ENCODE measurements around the gene PDE4C.

The PDE4C gene

DNA sequence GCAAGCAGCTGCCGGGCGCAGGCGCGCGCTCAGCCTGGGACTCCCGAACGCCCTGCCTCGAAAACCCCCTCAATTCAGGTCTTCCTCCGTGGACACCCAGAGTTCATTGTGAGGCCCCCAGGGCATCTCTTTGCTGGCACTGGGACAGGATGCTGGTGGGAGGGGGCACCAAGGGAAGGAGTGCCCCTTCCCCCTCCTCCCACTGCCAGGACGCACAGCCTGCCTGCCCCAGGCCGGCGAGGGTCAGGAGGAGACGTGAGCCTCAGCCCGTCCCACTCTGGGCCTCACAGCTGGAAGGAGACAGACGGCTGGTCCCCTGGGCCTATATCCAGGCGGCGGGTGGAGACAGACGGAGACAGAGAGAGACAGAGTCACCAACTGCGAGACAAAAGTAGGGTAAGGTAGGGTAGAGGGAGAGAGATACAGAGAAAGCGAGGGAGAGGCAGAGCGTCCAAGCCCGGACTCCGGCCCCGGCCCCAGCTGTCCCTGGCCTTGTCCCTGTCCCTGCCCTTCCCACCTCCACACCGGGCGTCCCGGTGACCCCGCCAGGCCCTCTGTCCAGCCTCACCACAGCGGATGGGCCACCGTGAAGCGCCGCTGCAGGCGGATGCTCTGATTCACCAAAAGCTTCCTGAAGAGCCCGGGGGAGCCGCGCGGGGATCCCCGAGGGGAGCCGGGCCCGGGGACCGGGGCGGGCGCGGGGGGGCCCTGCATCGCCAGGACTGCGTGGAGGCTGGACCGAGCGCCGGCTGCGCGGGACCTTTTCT lies at the start of gene PDE4C:
PDE4C (minus strand) TSS at position 737 of the 767 bp plus-strand sequence; CDS start at position 714, 23 bp downstream.
- no peak for DNase-seq

DNA sequence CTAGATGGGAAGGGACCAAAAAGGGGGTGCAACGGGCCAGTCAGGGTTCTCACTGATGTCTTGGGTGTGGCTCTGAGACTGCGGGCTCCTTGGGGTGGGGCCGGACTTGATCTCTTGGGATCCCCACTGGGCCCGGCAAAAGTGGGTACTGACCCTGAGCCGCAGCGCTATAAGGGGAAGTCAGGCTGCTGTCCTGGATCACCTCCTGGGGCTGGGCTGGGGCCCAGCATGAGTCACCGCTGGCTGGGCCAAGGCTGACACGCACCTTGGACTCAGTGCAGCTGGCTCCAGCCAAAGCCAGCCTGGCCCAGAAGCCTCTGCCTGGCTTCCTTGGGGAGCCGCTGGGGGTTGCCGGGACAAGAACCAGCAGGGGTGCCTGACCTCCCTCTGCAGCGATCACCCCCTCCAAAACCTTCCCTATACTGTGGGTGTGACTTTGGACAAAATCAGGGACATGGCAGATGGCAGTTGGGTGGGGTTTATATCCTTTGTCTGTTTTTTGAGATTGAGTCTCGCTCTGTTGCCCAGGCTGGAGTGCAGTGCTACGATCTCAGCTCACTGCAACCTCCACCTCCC lies 48.6 kb upstream of the PDE4C start:
- DNase-seq, result no peak

GRCh38 chr19:18274219-18274780 lies 48.1 kb upstream of the PDE4C start, which contains the start of gene IQCN:
TSS of gene IQCN (minus strand) at chr19:18274452. CDS start at chr19:18269478, 4,974 bp downstream.
- no peak for DNase-seq

DNA sequence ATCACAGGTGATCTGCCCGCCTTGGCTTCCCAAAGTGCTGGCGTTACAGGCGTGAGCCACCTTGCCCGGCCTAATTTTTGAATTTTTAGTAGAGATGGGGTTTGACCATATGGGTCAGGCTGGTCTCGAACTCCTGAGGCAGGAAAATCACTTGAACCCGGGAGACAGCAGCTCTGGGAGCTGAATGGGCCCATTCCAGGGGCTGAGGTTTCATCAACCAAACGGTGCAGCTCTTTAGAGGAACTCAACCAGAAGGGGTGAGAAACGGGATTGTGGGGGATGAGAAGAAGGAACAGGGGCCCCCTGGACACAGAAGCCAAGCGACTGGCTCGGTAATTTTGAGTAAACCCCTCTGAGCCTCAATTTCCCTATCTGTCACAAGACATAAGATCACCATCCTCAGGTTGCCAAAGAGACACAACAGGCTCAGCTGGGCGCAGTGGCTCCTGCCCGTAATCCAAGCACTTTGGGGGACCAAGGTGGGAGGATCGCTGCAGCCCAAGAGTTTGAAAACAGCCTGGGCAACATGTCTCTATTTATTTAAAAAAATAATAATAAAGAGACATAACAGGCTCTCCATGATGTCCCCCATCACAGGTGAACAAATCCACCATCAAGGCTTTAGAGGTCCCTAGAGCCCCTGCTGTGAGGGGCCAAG lies 47.5 kb upstream of the PDE4C start:
- no peak for DNase-seq

DNA sequence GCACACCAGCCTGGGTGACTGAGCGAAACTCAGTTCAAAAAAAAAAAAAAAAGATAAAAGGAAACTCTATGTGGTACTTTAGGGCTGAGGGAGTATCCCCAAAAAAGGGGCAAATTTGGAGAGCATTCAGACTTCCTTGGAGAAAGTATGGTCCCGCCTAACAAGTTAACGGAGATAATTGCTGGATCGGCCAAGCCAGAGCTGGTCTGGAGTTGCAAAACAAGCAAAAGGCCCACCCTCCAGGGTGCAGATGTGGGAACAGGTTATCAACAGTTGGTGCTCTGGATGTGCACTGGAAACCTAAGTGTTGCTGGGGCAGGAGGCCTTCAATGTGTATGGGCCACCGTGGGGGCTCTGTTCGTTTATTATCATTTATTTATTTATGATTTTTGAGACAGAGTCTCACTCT lies 45.2 kb upstream of the PDE4C start:
- no peak for DNase-seq

GRCh38 chr19:18270326-18270725 lies 44.1 kb upstream of the PDE4C start:
- DNase-seq, result no peak

DNA sequence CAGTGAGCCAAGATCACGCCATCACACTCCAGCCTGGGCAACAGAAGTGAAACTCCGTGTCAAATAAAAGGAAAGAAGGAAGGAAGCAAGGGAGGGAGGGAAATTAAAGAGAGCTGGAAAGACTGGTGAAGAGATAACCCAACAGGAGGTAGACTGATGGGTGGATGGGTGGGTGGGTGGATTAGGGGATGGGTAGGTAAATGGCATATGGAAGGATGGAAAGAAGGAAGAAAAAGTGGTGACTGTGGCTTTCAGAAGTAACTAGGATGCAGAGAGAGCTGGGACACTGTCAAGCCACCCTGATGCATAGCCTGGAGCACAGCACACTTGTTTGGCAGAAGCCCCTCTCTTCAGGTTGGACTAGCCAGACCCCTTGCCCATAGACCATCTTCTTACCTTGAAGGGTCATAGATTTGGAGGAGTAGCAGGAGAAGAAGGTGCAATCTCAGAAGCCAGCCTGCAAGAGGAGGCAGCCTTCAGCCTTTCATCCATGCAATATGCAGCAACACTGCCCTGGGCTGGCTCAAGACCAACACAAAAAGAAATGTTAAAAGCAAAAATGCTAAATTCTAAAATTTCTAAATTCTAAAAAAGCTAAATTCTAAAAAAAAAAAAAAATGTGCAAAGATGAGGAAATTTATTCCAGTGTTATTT lies 43.0 kb upstream of the PDE4C start:
- no peak for DNase-seq

- DNase-seq, result no peak
Measured at GRCh38 chr19:18266771-18267686, 40.8 kb upstream of the PDE4C start.

DNA sequence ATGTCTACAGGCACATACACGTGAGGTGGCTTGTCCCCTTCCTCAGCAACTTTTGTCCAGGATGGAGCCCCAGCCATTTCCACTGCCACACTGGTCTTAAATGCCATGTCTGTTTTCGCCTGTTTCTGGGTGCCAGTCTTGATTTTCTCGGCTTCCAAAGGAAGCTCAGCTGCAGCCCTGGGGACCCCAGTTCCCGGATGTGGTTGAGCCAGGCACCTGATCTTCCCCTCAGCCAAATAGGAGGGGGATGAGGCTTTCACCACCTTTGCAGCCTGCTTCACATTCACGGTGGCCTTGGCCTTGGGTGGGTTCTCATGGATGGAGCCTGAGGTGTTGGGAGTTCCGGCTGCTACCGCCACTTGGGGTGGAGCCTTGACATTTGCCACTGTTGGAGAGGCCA lies 39.3 kb upstream of the PDE4C start:
- no peak for DNase-seq

DNA sequence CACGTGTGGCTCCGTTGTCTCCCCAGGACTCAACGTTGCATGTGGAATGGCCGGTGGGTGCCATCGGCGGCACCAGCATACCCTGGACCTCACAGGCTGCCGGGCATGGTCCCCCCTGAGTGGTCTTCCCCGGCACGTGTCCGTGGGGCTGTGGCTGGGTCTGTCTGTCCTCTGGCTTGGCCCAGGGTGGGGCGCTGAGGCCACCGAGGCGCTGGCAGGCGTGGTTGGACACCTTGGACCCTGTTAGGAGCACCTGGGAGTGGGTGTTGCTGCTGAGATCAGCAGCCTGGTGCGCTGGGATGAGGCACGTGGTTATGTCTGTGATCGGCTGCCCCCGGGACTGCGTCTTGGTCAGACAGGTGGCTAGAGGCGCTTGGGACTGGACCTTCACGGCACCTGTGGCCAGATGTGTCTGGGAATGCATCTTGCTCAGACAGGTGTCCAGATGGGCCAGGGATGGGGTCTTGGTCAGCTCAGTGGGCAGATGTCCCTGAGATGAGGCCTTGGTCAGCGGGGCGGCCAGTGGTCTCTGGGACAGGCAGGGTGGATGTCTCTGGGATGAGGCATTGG lies 38.8 kb upstream of the PDE4C start:
- no peak for DNase-seq

DNA sequence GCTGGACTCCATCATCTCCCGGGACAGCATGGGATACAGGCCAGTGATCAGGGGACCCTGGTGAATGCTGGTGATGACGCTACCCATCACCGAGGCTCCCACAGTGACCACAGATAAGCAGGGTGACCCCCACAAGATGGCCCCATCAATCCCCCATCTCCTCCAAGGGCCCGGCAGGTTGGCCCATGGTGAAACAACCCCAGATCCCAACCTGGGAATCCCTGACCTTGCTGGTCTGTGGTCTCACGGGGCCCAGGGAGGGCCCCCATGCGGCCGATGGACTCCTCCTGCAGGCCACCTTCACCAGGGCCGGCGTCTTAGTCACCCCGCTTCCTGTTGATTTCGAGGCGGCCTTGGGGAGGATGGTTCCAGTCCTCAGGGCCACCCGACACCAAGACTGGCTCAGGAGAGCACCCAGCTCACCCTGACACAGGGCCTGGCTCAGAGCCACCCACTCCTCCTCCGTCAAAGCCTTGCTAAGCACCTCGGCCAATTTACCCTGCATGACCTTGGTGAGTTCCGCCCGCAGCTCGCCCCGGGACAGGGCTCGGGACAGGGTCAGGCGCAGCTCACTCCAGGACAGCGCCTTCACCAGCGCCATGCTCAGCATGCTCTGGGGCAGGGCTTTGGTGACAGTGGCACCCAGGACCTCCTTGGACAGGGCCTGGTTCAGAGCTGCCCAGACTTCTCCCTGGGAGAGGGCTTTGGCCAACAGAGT lies 38.1 kb upstream of the PDE4C start:
- DNase-seq, result no peak

DNA sequence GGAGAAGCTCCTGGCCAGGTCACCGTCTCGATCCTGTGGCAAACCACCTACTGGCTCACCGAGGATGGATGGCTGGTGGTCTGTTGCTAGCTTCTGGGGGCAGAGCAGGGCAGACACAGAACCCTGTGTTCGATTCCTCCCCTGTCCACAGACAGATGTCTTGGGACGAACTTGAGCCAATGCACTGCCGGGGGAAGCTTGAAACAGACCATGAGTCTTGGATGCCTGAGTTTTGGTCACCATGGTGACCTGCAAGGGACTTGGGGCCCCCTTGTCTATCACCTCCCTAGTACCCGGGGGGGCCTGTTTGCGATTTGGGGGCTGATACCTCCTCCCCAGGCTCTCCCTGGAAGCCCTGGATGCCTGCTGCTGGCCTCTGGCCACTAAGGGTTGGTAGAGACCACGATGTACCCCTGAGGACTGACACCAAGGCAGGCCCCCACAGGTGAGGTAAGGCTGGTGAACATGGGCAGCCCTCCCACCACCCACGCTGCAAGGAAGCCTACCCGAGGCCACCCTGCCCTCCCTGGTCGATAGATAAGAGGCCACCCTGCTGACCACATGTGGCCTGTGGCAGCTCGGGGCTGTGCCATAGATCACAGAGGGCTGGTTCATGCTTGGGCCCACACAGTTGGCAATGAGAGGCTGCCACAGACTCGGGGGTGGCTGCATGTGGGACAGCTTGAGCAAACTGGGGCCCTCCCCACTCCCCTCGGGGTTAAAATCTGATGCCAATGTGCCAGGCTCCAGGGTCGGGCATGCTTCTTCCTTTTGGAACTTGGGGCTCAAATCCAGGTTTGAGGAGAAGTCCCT lies 37.3 kb upstream of the PDE4C start:
- DNase-seq, result no peak

DNA sequence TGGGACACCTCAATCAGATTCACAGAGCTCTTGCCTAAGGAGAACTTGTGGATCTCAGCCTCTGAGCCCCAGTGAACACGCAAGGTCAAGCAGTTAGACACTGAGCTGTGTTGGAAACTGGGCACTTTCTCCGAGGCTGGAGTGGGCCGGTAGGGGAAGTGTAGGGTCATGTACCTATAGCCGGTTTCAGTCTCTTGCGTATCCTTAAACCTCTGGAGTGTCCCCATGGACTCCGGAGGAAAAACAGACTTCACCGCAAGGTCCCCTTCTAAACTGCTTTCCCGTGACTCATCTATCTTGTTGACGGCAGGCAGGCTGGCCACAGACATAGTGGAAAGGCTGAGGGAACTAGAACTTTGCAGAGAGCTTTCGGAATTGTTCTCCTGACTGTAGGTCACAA lies 36.7 kb upstream of the PDE4C start:
- DNase-seq, result no peak

DNA sequence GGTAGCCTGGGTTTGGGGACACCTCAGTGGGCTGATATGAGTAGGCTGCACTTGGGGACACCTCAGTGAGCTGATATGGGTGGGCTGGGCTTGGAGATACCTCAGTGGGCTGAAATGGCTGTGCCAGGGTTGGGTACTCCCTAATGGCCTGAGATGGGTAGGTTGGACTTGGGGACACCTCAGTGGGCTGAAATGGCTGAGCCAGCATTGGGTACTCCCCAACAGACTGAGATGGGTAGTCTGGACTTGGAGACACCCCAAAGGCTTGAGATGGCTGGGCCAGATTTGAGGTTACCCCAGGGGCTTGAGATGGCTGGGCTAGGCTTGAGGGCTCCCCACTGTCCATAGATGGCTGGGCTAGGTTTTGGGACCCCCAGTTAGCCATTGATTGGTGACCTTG lies 35.9 kb upstream of the PDE4C start:
- no peak for DNase-seq

GRCh38 chr19:18261474-18261873 lies 35.2 kb upstream of the PDE4C start:
- DNase-seq, result no peak

DNA sequence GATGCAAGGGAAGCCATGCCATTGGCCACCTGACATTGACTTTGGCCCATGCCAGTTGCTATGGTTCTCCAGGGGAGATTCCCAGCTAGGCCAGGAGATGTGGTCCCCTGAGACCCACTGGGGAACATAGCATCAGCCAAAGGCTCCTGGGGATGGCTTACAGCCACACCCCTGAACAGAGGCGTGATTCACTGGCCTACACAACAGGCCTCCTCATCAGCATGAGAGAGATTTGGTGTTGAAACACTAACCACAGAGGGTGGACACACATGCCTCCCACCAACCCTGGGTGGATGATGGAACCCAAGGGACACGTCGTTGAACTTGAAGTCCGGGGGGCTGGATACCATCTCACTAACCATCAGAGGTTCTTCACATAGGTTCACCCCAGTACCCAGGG lies 33.7 kb upstream of the PDE4C start:
- DNase-seq, result no peak

DNA sequence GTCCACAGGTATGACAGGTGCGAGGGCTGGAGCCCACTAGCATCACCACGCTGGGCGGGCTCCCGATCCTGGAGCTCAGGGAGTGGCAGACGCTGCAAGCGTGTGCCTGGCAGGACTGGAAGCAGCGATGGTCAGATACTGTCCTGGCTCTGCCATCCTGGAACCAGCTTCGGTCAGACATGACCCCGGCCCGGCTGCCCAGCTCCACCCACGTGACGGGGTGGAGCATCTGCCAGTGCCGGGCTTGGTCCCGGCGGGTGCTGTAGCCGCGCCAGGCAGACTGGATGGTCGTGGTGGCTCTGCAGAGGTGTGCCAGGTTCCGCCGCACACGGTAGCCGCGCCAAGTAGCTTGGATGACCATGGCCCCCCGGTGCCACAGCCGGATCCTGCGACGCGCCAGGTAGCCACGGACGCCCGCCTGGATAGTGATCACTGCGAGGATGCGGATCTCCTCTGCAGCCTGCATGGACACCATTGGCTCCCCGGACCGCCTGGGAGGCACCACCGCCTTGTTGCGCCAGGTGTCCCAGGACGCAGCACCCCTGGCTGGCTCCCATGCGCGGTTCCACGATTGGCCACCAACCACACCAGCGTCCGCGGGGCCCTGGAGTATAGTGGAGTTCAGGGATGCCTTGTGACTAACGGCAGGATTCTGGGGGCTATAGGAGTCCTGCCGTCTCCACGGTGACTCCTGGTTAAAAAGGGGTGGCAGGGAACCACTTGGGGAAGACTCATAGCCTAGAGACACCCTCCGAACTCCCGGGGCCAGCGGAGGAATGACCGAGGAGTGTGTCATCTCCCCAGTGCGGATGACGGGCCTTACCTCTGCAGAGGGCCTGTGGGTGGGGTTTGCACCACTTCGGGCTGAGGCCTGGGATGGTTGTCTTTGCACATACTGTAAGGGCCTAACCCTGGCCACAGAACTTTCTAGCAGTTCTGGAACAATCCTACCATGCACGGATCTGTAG lies 31.5 kb upstream of the PDE4C start:
- DNase-seq, result no peak

GRCh38 chr19:18254546-18255503 lies 28.6 kb upstream of the PDE4C start:
- DNase-seq, result no peak
